DMS 273 (cell line): ENCODE results near the gene SCGB2B2.
"Not testable (repeated sequence)": the region's sequence is repeated elsewhere in the genome, so short reads cannot be mapped to it uniquely, and the experiment has no call there.

Source experiments
- DNase-seq: peaks from one replicate; lab custom pipeline; 2025; ENCODE audit not compliant: unreplicated experiment; lab: John Stamatoyannopoulos, UW

SCGB2B2 gene

GRCh38 chr19:34676697-34677385 is at the start of gene SCGB2B2:
TSS of gene SCGB2B2 (minus strand) at chr19:34677159. CDS start at chr19:34594563, 82,596 bp downstream.
- peak; percentile 95 for DNase-seq

- DNase-seq: no peak
Measured at GRCh38 chr19:34725400-34725799, 48.4 kb upstream of the SCGB2B2 start.

GRCh38 chr19:34722353-34722752 is 45.4 kb upstream of the SCGB2B2 start:
- DNase-seq: no peak

- DNase-seq: no peak
Measured at GRCh38 chr19:34715357-34715756, 38.4 kb upstream of the SCGB2B2 start.

GRCh38 chr19:34713262-34713637 is 36.3 kb upstream of the SCGB2B2 start:
- DNase-seq: no peak

GRCh38 chr19:34712395-34713261 is 35.7 kb upstream of the SCGB2B2 start:
- DNase-seq: peak; percentile 87

- no peak for DNase-seq
Measured at GRCh38 chr19:34711890-34712289, 34.9 kb upstream of the SCGB2B2 start.

- no peak for DNase-seq
Measured at GRCh38 chr19:34707661-34708060, 30.7 kb upstream of the SCGB2B2 start.

GRCh38 chr19:34692549-34692948 is 15.6 kb upstream of the SCGB2B2 start:
- no peak for DNase-seq

GRCh38 chr19:34690372-34690771 is 13.4 kb upstream of the SCGB2B2 start:
- DNase-seq: no peak

GRCh38 chr19:34688592-34688991 is 11.6 kb upstream of the SCGB2B2 start:
- no peak for DNase-seq

- DNase-seq: no peak
Measured at GRCh38 chr19:34687348-34687747, 10.4 kb upstream of the SCGB2B2 start.

- DNase-seq: no peak
Measured at GRCh38 chr19:34686455-34686854, 9.5 kb upstream of the SCGB2B2 start.

GRCh38 chr19:34685266-34685665 is 8.3 kb upstream of the SCGB2B2 start:
- not testable (repeated sequence) for DNase-seq

GRCh38 chr19:34681478-34681877 is 4.5 kb upstream of the SCGB2B2 start:
- no peak for DNase-seq

- no peak for DNase-seq
Measured at GRCh38 chr19:34678421-34678820, 1.5 kb upstream of the SCGB2B2 start.

- DNase-seq: no peak
Measured at GRCh38 chr19:34678085-34678412, 1.1 kb upstream of the SCGB2B2 start.

GRCh38 chr19:34677386-34678084 is 576 bp upstream of the SCGB2B2 start, which contains the start of gene ZNF302:
TSS of gene ZNF302 (plus strand) at chr19:34677678. CDS start at chr19:34678805, 1,127 bp downstream.
- DNase-seq: peak; percentile 98

GRCh38 chr19:34675919-34676318 is 1.0 kb downstream of the SCGB2B2 start:
- DNase-seq: no peak

- DNase-seq: no peak
Measured at GRCh38 chr19:34675250-34675649, 1.7 kb downstream of the SCGB2B2 start.

- no peak for DNase-seq
Measured at GRCh38 chr19:34673590-34673989, 3.4 kb downstream of the SCGB2B2 start.

- DNase-seq: no peak
Measured at GRCh38 chr19:34671972-34672371, 5.0 kb downstream of the SCGB2B2 start.
